ENCODE results near the gene EIF5A.
A peak's percentile ranks its signal among the peaks of the same experiment; 100 is the strongest.

Gene EIF5A

GRCh38 chr17:7313890-7314718, 6.7 kb downstream of the EIF5A start:
- peak; percentile 45 for DNase-seq

GRCh38 chr17:7314719-7315569, 7.5 kb downstream of the EIF5A start, which contains the start of gene GPS2:
TSS of gene GPS2 (minus strand) at chr17:7315360. CDS start at chr17:7315052, 308 bp downstream.
- peak; percentile 96 for DNase-seq

DNA sequence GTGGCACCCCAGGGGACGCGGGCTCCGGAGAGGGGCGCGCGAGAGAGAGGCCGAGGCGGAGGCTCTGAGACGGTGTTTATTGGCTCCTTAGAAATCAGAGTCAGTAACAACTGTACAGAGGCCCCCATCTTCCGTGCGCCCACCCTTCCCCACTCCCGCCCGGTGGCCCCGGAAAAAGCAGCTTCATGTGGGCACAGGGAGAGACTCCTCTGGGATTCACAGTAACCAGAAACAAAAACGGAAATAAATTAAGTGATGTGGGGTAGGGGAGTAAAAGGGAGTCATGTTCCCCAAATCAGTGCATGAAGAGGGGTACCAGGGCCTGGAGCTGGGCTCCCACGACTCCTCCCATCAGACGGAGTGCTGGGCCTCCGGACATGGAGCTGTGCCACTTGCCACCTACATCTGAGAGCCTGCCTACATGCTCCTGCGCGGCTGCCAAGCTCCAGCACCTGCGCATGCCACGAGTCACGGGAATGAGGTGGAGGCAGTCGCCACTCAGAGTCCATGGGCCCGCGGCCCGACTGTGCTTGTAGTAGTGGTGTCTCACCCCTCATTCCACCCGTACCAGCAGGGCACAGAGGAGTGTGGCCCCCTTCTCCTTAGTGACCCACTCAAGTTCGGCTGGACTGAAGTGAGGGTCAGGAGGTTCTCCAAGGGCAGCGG, 8.3 kb downstream of the EIF5A start:
- no peak for DNase-seq

DNA sequence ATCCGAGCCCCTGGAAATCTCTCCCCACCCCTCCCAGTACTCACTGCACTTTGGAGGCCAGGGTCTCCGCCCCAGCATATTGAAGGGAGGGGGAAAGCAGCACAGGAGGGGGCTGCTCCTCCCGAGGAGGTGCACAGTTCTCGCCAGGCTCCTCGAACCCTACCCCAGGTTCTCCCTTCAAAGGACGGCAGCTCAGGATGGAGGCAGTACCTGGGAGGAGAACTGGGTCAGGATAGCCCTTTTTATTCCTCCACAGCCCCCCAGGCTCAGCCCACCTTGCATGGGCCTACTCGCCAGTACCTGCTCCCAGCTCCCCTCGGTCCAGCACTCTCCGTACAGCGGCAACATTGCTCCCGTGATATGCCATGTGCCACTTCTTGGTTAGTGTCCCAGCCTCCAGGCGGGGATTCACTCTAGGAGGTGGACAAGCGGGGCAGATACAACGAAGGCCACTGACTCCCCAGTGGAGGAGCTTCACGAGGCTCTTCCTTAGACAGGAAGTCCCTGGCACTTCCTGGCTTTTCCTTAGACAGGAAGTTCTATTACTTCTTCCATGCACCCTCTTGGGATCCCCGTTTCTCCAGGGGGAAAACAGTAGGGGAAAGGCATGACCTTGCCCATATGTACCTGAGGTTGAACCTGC, 9.9 kb downstream of the EIF5A start:
- no peak for DNase-seq

- no peak for DNase-seq
These were observed 10.9 kb downstream of the EIF5A start for GRCh38 chr17:7318121-7318860.

- DNase-seq: no peak
These were observed 14.0 kb downstream of the EIF5A start for GRCh38 chr17:7321466-7321865.

- DNase-seq: no peak
These were observed 15.2 kb downstream of the EIF5A start for GRCh38 chr17:7322520-7323194.

DNA sequence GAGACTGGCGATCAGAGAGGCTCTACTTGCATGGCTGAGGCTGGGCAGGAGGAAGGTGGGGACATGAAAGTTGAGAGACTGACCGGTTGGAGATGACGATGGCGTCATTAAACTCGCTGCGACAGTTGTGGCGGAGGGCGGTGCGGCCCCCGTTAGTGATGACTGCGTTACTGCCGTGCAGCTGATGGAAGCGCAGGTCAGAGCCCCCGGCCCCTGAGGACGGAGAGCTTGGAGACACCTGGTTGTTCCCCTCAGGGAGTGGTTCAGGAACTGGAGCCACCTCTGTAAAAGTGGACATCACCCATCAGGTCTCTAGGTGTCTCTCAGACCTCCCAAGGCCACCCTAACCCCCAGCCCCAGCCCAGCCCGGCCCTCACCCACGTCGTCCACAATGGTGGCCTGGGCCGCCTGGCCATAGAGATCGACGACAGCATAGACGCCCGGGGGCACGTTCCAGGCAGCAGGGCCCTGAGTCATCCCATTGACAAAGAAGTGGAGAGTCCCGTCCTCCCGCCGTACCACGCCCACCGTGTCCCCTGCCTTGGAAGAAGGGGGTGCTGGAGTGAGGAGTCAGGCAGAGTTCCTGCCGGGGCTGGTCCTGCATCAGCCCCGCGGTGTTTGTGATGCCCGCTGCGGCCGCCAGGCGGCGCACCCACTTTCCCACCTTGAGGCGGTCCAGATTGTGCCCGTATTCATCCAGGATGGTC, 16.5 kb downstream of the EIF5A start:
- peak; percentile 72 for DNase-seq

GRCh38 chr17:7324438-7324779, 17.0 kb downstream of the EIF5A start:
- DNase-seq: no peak

DNA sequence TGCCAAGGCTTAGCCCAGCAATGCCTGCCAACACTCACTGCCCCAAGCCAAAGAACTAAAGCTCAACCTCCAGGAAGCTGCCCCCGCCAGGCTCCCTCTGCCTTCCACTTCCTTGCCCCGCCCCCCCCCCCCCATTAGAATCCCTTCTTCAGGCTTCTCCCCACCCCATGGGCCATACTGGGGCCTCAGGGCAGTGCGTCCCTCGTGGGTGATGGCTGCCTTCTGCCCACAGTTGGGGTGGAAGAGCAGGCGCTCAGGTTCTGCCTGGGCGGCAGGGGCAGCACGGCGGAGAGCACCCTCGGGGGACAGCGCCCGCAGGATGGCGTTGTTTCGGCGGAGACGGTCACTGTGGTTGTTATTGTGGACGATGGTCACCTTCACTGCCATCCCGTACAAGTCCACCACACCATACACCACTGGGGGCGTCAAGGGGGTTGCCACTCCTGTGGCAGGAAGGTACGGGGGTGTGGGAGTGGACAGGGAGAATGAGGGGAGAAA, 17.7 kb downstream of the EIF5A start:
- no peak for DNase-seq

DNA sequence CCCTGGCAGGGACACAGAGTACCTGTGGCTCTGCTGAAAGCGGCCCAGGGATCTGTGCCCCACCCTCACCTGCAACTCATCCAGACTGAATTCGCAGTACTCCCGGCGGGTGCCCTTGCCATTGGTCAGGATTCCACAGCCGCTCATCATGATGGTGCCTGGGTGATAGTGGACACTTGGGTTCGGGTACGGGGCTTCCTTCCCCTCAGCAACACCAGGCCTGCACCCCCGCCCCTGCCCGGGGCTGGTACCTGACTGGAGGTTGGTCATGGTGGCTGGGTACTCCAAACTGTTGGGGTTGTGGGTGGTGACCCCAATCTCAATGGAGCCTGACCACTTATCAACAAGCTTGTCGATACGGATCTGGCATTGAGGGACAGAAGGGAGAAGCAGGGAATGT, 18.8 kb downstream of the EIF5A start:
- no peak for DNase-seq

GRCh38 chr17:7327056-7327455, 19.6 kb downstream of the EIF5A start:
- no peak for DNase-seq

DNA sequence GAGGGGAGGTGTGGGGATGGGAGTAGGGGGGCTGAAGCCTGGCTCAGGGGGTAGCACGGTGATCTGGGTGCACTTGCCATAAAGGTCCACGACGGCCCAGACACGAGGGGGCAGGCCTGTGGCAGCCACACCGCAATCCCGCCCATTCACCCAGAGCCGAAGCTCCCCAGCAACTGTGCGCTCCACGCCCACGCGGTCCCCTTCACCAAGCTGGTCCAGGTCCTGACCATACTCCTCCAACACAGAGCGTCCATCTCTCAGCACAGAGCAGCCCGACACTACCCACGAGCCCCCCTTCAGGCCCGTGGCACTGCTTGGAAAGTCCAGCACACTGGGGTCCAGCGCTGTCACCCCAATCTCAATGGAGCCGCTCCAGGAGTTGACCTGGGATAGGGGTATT, 20.1 kb downstream of the EIF5A start:
- DNase-seq: no peak

DNA sequence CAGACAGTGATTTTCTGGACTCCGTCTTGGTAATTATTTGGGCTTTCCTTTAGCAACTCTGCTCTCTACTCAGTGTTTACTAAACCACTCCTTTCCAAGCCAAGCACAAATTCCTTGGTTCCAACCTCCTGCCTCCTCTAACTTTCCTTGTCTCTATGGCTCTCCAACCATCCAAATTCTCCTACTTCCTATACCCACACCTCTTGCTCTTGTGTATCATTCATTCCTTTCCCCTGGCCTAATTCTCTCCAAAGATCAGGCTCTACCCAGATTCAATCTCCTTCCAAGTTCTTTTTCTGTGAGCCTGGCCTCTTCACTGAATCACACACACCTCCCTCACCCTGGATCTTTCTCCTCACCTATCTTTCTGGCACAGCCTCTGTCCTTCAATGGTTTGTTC, 20.6 kb downstream of the EIF5A start:
- DNase-seq: no peak

GRCh38 chr17:7328840-7329373, 21.5 kb downstream of the EIF5A start, which contains the start of gene NEURL4:
TSS of gene NEURL4 (minus strand) at chr17:7329335. CDS start at chr17:7329312, 23 bp downstream.
- no peak for DNase-seq

DNA sequence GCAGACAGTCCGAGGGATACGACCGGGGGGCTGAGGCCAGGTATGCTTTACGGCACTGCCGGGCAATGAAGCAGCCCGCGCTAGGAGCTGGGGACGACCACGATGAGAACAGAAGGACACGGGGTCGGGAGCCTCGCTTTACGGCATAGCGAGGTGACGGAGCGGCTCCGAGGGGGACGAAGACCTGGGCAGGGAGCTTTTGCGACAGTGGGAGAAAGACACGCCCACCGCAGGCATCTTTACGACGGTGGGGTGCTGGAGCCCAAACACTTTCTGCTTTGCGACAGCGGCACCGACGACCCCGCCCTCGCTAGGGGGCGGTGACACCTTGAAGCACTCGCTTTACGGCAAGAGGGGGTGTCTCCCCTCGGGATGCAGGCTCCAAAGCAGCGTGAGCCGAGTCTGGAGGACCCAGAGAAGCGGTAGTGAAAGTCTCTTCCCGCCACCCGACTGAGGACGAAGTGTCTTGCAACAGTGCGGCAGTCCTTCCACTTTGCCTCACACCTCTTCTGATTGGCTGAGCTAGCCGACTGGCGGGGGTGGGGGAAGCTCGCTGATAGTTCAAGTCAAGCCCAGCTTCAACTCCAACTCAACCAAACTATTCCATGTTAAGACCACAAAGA, 22.1 kb downstream of the EIF5A start:
- peak; percentile 98 for DNase-seq

- DNase-seq: peak; percentile 87
These were observed 22.7 kb downstream of the EIF5A start for GRCh38 chr17:7329997-7330637.

GRCh38 chr17:7330638-7331015, 23.2 kb downstream of the EIF5A start:
- no peak for DNase-seq

GRCh38 chr17:7332111-7332510, 24.7 kb downstream of the EIF5A start:
- no peak for DNase-seq
